C4-2B (cell line): ENCODE measurements around the gene MAP6.

Experiments used
- H3K27ac ChIP-seq: fragments of 450-650 bp; 2 replicates; pipeline ENCODE4 v1.5.1; 2017
- ZFX ChIP-seq: fragments of 450-650 bp; IDR thresholded peaks from 2 replicates; pipeline ENCODE4 v1.6.1; 2017
- TF ChIP-seq, protein P1 (sequence below): fragments of 450-650 bp; conservative IDR thresholded peaks from 2 replicates; pipeline ENCODE4 v1.5.1; 2017; ENCODE audit warnings: mild to moderate bottlenecking

Gene MAP6

DNA sequence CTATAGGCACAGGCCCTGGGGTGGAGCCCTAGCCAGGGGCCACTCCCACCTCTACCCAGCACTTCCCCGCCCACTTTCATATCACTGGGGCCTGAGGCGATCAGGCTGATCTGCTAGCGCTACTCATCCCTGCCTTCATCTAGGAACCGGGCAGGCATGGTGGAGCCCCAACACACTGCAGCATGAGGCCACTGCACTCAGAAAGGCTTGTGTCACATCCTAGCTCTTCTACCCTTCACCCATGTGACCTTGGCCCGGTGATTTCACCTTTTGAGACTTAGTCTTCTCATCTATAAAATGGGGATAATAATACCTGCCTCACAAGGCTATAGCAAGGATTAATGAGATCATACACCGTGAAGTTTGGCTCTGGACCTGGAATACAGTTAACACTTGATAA lies 125.0 kb downstream of the MAP6 start:
- no peak overlapping the region for H3K27ac ChIP-seq
- TF ChIP-seq ZFX = no peak
- TF ChIP-seq, protein P1, sequence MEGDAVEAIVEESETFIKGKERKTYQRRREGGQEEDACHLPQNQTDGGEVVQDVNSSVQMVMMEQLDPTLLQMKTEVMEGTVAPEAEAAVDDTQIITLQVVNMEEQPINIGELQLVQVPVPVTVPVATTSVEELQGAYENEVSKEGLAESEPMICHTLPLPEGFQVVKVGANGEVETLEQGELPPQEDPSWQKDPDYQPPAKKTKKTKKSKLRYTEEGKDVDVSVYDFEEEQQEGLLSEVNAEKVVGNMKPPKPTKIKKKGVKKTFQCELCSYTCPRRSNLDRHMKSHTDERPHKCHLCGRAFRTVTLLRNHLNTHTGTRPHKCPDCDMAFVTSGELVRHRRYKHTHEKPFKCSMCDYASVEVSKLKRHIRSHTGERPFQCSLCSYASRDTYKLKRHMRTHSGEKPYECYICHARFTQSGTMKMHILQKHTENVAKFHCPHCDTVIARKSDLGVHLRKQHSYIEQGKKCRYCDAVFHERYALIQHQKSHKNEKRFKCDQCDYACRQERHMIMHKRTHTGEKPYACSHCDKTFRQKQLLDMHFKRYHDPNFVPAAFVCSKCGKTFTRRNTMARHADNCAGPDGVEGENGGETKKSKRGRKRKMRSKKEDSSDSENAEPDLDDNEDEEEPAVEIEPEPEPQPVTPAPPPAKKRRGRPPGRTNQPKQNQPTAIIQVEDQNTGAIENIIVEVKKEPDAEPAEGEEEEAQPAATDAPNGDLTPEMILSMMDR = no peak

DNA sequence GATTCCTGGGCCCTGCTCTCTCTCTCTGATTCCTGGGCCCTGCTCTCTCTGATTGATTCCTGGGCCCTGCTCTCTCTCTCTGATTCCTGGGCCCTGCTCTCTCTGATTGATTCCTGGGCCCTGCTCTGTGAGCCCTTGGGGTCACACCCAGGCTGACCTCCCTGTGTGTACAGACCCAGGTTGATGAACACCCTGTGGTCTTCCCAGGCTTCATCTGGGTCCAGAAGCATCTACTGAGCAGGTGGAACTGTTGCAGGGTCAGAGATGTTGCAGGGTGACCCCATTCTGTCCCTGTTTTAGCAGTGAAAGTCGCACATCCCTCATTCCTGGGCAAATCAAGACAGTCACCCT lies 126.8 kb downstream of the MAP6 start:
- H3K27ac ChIP-seq = no peak overlapping the region
- TF ChIP-seq ZFX = no peak
- TF ChIP-seq, protein P1 = no peak

DNA sequence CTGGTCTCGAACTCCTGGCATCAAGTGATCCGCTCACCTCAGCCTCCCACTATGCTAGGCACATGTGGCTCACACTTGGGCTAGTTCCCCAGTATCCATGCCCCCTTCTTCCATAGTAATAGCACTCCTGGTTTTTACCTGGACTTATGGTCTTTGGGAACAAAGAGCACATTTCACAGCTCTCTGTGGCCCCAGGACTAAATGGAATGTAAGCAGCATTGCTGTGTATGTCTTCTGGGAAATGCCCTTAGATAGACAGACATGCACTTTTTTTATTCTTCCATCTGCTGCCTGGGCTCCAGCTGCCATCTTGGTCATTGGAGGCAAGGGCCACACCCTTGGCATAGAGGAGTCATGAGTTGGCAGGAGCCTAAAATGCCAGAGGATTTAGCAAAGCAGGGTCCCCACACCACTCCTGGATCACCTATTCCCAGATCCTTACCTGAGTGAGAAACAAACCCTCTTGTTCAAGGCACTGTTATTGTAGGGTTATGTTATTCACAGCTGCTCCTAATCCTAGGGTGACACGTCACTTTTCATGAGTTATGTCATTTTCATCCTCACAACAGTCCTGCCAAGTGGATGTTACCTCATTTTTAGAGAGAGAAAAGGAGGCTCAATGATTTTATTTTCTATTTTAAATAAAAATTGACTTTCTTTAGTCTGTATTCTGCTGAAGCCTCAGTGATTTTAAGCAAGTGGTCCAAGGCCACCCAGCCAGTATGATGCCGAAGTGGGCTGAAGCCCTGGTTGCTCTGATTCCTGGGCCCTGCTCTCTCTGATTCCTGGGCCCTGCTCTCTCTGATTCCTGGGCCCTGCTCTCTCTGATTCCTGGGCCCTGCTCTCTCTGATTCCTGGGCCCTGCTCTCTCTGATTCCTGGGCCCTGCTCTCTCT lies 127.4 kb downstream of the MAP6 start:
- H3K27ac ChIP-seq = no peak overlapping the region
- TF ChIP-seq ZFX = no peak
- TF ChIP-seq, protein P1 = no peak

DNA sequence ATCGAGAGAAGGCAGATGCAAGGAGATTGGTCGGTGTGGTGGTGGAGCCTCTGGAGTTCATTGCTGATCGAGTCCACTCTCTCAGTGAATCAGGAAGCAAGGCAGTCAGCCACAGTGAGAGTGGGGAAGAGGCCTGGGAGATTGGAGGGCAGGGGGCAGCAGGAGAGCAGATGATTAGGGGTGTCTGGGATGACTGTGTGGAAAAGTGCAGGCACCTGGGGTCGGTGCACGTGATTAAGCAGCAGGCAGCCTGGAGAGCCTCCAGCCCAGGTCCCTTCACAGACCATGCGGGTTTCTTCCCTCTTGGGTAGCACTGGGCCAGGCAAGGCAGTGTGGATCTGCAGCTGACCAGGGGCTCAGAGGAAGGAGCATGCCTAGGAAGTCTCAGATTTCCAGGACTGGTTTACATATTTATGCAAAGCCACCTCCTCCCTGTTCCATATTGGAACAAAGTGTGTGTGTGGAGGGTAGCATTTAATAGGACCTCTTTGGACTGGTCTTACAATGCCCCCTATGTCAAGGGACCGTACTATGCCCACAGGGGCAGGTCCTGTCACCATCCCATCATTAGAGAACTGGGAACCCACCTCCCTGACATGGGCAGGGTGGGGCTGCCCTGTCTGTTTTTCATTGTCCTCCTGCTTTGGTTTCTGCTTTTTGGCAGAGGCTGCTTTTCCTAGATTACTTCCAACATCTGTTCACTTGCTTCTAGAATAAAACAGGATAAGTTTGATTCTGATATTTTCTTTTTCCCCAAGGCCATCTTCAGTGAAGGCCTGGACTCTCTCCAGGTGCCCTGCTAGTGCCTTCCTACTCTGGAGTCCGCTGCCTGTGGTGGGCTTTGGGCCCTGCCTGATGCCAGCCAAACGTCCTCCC lies 129.1 kb downstream of the MAP6 start:
- TF ChIP-seq, protein P1 = no peak
- no peak for TF ChIP-seq ZFX
- H3K27ac ChIP-seq = no peak overlapping the region

DNA sequence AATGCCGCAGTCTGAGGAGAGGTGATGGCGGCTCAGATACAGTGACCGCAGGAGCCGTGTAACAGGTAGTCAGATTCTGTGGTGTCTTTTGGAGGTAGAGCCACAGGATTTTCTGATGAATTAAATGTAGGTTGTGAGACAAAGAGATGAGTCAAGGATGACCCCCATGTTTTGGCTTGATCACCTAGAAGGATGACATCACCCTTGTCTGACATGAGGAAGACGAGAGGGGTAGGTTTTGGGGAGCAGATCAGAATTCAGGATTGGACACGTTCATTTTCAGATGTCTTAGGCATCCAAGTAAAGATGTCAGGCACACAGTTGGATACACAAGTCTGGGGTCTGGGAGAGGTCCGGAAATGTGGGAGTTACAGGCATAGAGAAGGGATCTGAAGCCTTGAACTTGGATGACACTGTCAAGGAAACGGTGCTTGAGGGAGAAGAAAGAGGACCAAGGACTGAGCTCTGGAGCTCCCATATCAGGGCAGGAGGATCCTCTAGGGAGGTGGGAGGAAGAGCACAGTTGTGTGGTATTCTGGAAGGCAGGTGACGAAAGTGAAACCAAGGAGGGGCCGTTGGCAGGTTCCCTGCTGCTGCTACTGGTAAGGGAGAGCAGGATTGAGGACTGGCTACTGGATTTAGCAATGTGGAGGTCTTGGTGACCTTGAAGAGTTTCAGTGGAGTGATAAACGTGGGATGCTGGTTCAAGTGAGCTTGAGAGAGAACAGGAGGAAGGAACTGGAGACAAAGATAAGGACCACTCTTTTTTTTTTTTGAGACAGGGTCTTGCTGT lies 130.5 kb downstream of the MAP6 start:
- TF ChIP-seq ZFX = no peak
- TF ChIP-seq, protein P1 = no peak
- no peak overlapping the region for H3K27ac ChIP-seq

DNA sequence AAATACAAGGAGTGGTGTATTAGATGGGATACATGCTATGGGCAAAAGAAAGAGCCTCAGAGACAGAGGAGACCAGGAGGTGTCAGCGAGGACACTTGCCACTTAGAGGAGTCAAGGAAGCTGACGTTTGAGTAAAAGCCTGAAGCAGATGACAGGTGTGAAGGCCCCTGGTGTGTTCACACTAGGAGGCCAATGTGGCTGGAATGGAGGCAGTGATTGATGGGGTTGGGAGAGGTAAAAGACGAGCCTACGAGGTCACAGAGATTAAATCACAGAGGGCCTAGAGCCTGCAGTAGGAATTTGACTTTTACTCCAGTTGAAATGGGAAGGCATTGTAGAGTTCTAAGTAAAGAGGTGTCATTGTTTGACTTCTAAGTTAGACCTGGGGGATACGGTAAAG lies 131.1 kb downstream of the MAP6 start:
- H3K27ac ChIP-seq = no peak overlapping the region
- TF ChIP-seq, protein P1 = no peak
- no peak for TF ChIP-seq ZFX
